ENCODE data around the gene SLC26A11. TPM values are rescaled to one million over a fixed set of nuclear protein-coding genes. Genes with fewer than 3 reads are reported as not detected.

SLC26A11 gene
- total RNA-seq, 1 donor from 2014 or later, result 7.9 TPM

- H3K4me3 Mint-ChIP-seq, result no peak overlapping the region
- Histone ChIP-seq H3K9me3 (ENCODE audit: low read depth) (peaks cover 2% of the 10 kb centered on the region), H3K27me3 (no peaks in the 10 kb centered on the region), H3K4me3 (no peak overlapping the region), H3K36me3 (peaks cover 6% of the 10 kb centered on the region), H3K4me1 (peaks cover 4% of the 10 kb centered on the region), H3K4me2 (no peak overlapping the region), H3K79me2 (ENCODE audit: low read depth) (no peaks in the 10 kb centered on the region), H3F3A (ENCODE audit: low read depth) (no peaks in the 10 kb centered on the region), H3K9ac (no peak overlapping the region), H4K20me1 (ENCODE audit: low read depth) (no peaks in the 10 kb centered on the region), H2AFZ (replicated peaks) (no peak overlapping the region), H3K27ac (no peak overlapping the region)
- H3K27me3 Mint-ChIP-seq (ENCODE audit: insufficient read depth, low read depth), result peaks cover 3% of the 10 kb centered on the region
- H3K27ac Mint-ChIP-seq, result no peak overlapping the region
- DNase-seq (ENCODE audit: low spot score), result no peak
- H3K4me1 Mint-ChIP-seq, result peaks cover 23% of the 10 kb centered on the region
- TF ChIP-seq CTCF (IDR thresholded peaks at IDR 0.05), result no peak
- TF ChIP-seq EZH2 (IDR thresholded peaks at IDR 0.05), result no peak
- TF ChIP-seq EZH2phosphoT487 (IDR thresholded peaks at IDR 0.05), result no peak
- H3K9me3 Mint-ChIP-seq, result peaks cover 9% of the 10 kb centered on the region
- H3K36me3 Mint-ChIP-seq, result peaks cover 22% of the 10 kb centered on the region
These were observed 7.4 kb downstream of the SLC26A11 start for GRCh38 chr17:80227666-80228065.

GRCh38 chr17:80228477-80228876 lies 8.2 kb downstream of the SLC26A11 start:
- Histone ChIP-seq H3K27ac (no peak overlapping the region), H3K9ac (no peak overlapping the region), H4K20me1 (ENCODE audit: low read depth) (no peaks in the 10 kb centered on the region), H3K4me1 (peaks cover 4% of the 10 kb centered on the region), H3K4me2 (no peak overlapping the region), H3K36me3 (peaks cover 7% of the 10 kb centered on the region), H3F3A (ENCODE audit: low read depth) (no peaks in the 10 kb centered on the region), H3K79me2 (ENCODE audit: low read depth) (no peaks in the 10 kb centered on the region), H3K9me3 (ENCODE audit: low read depth) (peaks cover 2% of the 10 kb centered on the region), H2AFZ (replicated peaks) (no peak overlapping the region), H3K27me3 (no peaks in the 10 kb centered on the region), H3K4me3 (no peak overlapping the region)
- Mint-ChIP-seq H3K27me3 (ENCODE audit: insufficient read depth, low read depth) (peaks cover 2% of the 10 kb centered on the region), H3K9me3 (peaks cover 14% of the 10 kb centered on the region), H3K36me3 (peaks cover 25% of the 10 kb centered on the region), H3K4me1 (peaks cover 16% of the 10 kb centered on the region), H3K4me3 (no peak overlapping the region), H3K27ac (no peak overlapping the region)
- TF ChIP-seq CTCF (IDR thresholded peaks at IDR 0.05) (no peak), EZH2 (IDR thresholded peaks at IDR 0.05) (no peak), EZH2phosphoT487 (IDR thresholded peaks at IDR 0.05) (no peak)
- DNase-seq (ENCODE audit: low spot score), result no peak

- peaks cover 4% of the 10 kb centered on the region for H3K27me3 Mint-ChIP-seq (ENCODE audit: insufficient read depth, low read depth)
- Histone ChIP-seq H3K4me2 (no peak overlapping the region), H3F3A (ENCODE audit: low read depth) (no peaks in the 10 kb centered on the region), H3K9ac (no peak overlapping the region), H3K9me3 (ENCODE audit: low read depth) (peaks cover 2% of the 10 kb centered on the region), H3K4me1 (peaks cover 4% of the 10 kb centered on the region), H3K27ac (no peak overlapping the region), H3K4me3 (no peak overlapping the region), H4K20me1 (ENCODE audit: low read depth) (no peaks in the 10 kb centered on the region), H2AFZ (replicated peaks) (no peak overlapping the region), H3K79me2 (ENCODE audit: low read depth) (no peaks in the 10 kb centered on the region), H3K36me3 (peaks cover 7% of the 10 kb centered on the region), H3K27me3 (no peaks in the 10 kb centered on the region)
- TF ChIP-seq CTCF (IDR thresholded peaks at IDR 0.05) (no peak), EZH2 (IDR thresholded peaks at IDR 0.05) (no peak), EZH2phosphoT487 (IDR thresholded peaks at IDR 0.05) (no peak)
- H3K4me3 Mint-ChIP-seq, result no peak overlapping the region
- H3K27ac Mint-ChIP-seq, result peak overlapping the region; percentile 42
- H3K36me3 Mint-ChIP-seq, result peaks cover 30% of the 10 kb centered on the region
- peaks cover 14% of the 10 kb centered on the region for H3K4me1 Mint-ChIP-seq
- DNase-seq (ENCODE audit: low spot score), result no peak
- peaks cover 17% of the 10 kb centered on the region for H3K9me3 Mint-ChIP-seq
These were observed 8.8 kb downstream of the SLC26A11 start for GRCh38 chr17:80229011-80229410.
